Glutamatergic neuron (in vitro differentiated cells): ENCODE results near the gene CYP4F2. TPM values are rescaled to one million over a fixed set of nuclear protein-coding genes. Genes with fewer than 3 reads are reported as not detected.
"Not testable (repeated sequence)": the region's sequence is repeated elsewhere in the genome, so short reads cannot be mapped to it uniquely, and the experiment has no call there.

Source experiments
- DNase-seq: peaks from one replicate; pipeline ENCODE4 v3.0.0; 2022
- H3K27ac Mint-ChIP-seq: one replicate; pipeline ENCODE4 v1.8.0; 2020; ENCODE audit warnings: mild to moderate bottlenecking, mixed read lengths, inconsistent platforms; ENCODE audit not compliant: unreplicated experiment
- H3K27me3 Mint-ChIP-seq: one replicate; pipeline ENCODE4 v1.8.0; 2020; ENCODE audit warnings: mild to moderate bottlenecking, moderate library complexity, mixed read lengths, inconsistent platforms; ENCODE audit not compliant: unreplicated experiment
- H3K36me3 Mint-ChIP-seq: one replicate; pipeline ENCODE4 v1.8.0; 2020; ENCODE audit warnings: mild to moderate bottlenecking, mixed read lengths, inconsistent platforms; ENCODE audit not compliant: unreplicated experiment
- H3K4me1 Mint-ChIP-seq: one replicate; pipeline ENCODE4 v1.8.0; 2020; ENCODE audit warnings: mild to moderate bottlenecking, low read depth, mixed read lengths, inconsistent platforms; ENCODE audit not compliant: unreplicated experiment
- H3K4me3 Mint-ChIP-seq: one replicate; pipeline ENCODE4 v1.8.0; 2020; ENCODE audit warnings: mild to moderate bottlenecking, mixed read lengths, inconsistent platforms; ENCODE audit not compliant: unreplicated experiment
- H3K9me3 Mint-ChIP-seq: one replicate; pipeline ENCODE4 v1.8.0; 2020; ENCODE audit warnings: mild to moderate bottlenecking, moderate library complexity, mixed read lengths, inconsistent platforms; ENCODE audit not compliant: unreplicated experiment
- total RNA-seq: library from RNA; stranded (reverse); fragmentation: NEBNext Ultra II Directional; extraction: Animal tissue kit (Norgen Biotek cat#: 25700); gene quantifications from one replicate; pipeline ENCODE4 v1.2.1, GENCODE V29; 2021; ENCODE audit not compliant: unreplicated experiment
- TF ChIP-seq, protein P1 (sequence below): fragments of 200-600 bp; sonication (generic); IDR thresholded peaks from one replicate; pipeline ENCODE4 v1.5.0; 2021; ENCODE audit not compliant: partially characterized antibody, unreplicated experiment

Gene CYP4F2
- total RNA-seq, 1 donor from 2014 or later: not detected

DNA sequence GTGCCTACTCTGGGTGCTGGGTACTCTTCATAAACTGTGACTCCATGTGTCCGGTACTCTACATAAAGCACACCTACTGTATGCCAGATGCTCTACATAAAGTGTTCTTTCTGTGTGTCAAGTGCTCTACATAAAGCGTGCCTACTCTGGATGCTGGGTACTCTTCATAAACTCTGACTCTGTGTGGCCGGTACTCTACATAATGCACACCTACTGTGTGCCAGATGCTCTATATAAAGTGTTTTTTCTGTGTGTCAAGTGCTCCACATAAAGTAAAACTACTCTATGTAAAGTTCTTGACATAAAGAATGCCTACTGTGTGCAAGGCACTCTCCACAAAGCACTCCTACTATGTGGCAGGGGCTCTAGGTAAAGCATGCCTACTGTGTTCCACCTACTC is 38.3 kb upstream of the CYP4F2 start:
- Mint-ChIP-seq H3K27ac (no peak overlapping the region), H3K36me3 (peaks cover 3% of the 10 kb centered on the region), H3K4me1 (no peaks in the 10 kb centered on the region), H3K4me3 (no peak overlapping the region), H3K27me3 (peaks cover 5% of the 10 kb centered on the region), H3K9me3 (peaks cover 13% of the 10 kb centered on the region)
- TF ChIP-seq, protein P1, sequence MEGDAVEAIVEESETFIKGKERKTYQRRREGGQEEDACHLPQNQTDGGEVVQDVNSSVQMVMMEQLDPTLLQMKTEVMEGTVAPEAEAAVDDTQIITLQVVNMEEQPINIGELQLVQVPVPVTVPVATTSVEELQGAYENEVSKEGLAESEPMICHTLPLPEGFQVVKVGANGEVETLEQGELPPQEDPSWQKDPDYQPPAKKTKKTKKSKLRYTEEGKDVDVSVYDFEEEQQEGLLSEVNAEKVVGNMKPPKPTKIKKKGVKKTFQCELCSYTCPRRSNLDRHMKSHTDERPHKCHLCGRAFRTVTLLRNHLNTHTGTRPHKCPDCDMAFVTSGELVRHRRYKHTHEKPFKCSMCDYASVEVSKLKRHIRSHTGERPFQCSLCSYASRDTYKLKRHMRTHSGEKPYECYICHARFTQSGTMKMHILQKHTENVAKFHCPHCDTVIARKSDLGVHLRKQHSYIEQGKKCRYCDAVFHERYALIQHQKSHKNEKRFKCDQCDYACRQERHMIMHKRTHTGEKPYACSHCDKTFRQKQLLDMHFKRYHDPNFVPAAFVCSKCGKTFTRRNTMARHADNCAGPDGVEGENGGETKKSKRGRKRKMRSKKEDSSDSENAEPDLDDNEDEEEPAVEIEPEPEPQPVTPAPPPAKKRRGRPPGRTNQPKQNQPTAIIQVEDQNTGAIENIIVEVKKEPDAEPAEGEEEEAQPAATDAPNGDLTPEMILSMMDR: no peak
- DNase-seq: no peak

DNA sequence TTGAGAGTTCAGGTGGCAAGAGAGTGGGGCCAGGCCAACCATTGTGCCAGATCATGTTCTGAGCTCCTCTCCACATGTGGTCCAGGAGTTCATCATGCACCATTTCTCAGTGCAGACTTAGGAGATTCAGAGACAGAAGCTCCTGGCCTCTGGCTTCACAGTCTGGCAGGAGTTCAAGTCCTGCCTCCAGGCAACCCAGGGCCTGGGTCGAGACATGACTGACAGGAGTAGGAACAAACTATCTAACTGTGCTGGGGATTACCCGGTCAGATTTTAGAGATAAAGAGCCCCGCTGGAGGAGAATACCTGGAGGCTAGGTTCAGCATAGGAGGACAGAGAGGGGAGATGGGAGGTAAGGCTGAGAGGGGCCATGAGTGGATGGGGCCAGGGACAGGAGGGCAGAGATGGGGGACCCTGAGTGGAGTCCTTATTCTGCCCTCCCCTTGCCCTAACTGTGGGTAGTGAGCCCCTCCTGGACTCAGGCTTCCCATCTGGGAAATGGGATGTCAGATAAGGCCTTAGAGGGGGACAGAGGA is 37.4 kb upstream of the CYP4F2 start:
- no peak overlapping the region for H3K4me3 Mint-ChIP-seq
- H3K4me1 Mint-ChIP-seq: no peaks in the 10 kb centered on the region
- H3K27me3 Mint-ChIP-seq: peaks cover 11% of the 10 kb centered on the region
- peaks cover 14% of the 10 kb centered on the region for H3K9me3 Mint-ChIP-seq
- no peak for DNase-seq
- TF ChIP-seq, protein P1: no peak
- H3K27ac Mint-ChIP-seq: no peak overlapping the region
- H3K36me3 Mint-ChIP-seq: peaks cover 6% of the 10 kb centered on the region

DNA sequence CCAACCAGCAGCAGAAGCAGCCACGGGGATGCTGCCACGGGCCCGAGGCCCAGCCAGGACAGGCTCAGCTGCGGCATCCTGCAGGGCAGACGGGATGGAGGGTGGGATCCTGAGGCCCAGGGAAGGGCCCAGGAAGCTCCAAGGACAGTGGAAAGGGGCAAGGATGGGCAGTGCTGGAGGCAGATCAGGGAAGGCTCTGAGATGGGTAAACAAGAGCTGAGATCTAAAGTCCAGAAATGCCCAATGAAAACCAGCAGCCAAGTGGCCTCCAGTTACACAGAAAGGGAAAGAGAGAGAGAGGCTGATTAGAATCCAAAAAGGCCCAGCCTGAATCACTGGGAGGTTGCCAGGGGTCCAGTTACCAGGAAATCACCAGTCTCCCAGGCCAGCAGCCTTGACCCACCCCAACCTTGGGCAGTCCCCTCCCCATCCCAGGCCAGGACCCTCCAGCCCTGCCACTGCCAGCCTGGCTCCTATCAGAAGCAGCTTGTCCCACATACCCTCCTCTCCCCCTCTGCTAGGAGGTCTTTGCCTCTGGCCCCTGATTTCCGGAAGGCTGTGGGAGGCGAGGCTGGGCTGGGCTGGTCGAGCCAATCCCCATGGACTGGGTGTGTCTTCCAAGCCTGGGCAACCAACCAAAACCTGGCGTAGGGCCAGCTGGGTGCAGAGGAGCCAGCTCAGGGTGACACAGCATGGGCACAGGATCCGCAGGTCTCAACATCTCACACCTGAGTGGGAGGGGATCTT is 36.6 kb upstream of the CYP4F2 start, which contains the start of gene CYP4F11:
TSS of gene CYP4F11 (minus strand) at position 198 of the 747 bp plus-strand sequence. CDS start at position 77, 121 bp downstream.
- TF ChIP-seq, protein P1: no peak
- no peak for DNase-seq
- peaks cover 6% of the 10 kb centered on the region for H3K36me3 Mint-ChIP-seq
- H3K9me3 Mint-ChIP-seq: peaks cover 11% of the 10 kb centered on the region
- H3K27me3 Mint-ChIP-seq: peaks cover 13% of the 10 kb centered on the region
- H3K4me3 Mint-ChIP-seq: no peak within 1 kb of the TSS
- H3K4me1 Mint-ChIP-seq: no peaks in the 10 kb centered on the region
- H3K27ac Mint-ChIP-seq: no peak within 1 kb of the TSS

DNA sequence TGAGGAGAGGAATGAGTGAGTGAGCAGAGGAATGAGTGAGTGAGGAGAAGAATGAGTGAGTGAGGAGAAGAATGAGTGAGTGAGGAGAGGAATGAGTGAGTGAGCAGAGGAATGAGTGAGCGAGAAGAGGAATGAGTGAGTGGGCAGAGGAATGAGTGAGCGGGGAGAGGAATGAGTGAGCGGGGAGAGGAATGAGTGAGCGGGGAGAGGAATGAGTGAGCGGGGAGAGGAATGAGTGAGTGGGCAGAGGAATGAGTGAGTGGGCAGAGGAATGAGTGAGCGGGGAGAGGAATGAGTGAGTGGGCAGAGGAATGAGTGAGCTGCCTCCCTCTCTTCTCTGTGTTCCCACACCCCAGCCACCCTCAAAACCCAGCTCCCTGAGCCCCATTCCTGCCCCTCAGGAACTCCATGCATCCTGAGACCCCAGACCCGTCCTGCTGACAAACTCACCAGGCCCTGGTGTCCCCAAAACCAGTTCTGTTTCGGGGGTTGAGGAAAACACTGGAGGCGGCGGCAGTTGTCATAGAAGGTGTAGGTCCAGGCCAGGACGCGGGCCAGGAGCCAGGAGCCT is 36.0 kb upstream of the CYP4F2 start:
- Mint-ChIP-seq H3K27me3 (peaks cover 16% of the 10 kb centered on the region), H3K9me3 (peaks cover 11% of the 10 kb centered on the region)
- H3K36me3 Mint-ChIP-seq, H3K27ac Mint-ChIP-seq, H3K4me1 Mint-ChIP-seq, DNase-seq, H3K4me3 Mint-ChIP-seq: not testable (repeated sequence)

DNA sequence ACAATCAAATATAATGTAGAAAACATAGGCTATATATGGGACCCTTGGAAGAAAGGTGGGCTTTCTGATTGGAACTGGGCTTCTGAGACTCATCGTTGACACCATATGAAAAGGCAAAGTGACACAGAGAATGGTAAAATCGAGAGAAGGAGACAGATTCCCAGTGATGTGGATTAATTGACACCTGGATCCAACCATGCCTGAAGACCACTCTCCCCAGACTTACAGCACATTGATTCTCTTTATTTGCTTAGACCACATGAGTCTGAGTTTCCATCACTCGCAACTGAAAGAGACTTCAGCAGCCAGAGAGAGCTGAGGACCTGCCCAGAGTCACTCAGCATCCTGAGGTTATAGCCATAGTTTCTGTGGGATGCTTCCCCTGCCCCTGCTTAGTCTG is 30.4 kb upstream of the CYP4F2 start:
- Mint-ChIP-seq H3K27me3 (peaks cover 18% of the 10 kb centered on the region), H3K36me3 (peaks cover 11% of the 10 kb centered on the region), H3K4me3 (no peak overlapping the region), H3K9me3 (peaks cover 6% of the 10 kb centered on the region), H3K27ac (no peak overlapping the region), H3K4me1 (no peaks in the 10 kb centered on the region)
- no peak for DNase-seq
- TF ChIP-seq, protein P1: no peak
